Thoracic aorta (tissue), 2 donors: ENCODE data around the gene NRXN2. TPM values are rescaled to one million over a fixed set of nuclear protein-coding genes. Genes with fewer than 3 reads are reported as not detected.
A peak's percentile ranks its signal among the peaks of the same experiment; 100 is the strongest.
"Not testable (repeated sequence)": the region's sequence is repeated elsewhere in the genome, so short reads cannot be mapped to it uniquely, and the experiment has no call there.

Experiments used
- ATAC-seq: fragments of 150-250 bp; one replicate; pipeline ENCODE4 v1.8.0; 2017; ENCODE audit warnings: low read depth; ENCODE audit not compliant: insufficient number of reproducible peaks, low FRiP score
- DNase-seq: peaks from one replicate; pipeline ENCODE4 v3.0.0-alpha.2; 2020; ENCODE audit warnings: low spot score
- H3K27ac ChIP-seq, 2 donors: fragments of 200-600 bp; sonication (generic); 1 replicate in 1 of 2; 2 replicates in 1 of 2; pipeline ENCODE4 v1.5.1; 2016; ENCODE audit warnings: mild to moderate bottlenecking in 2 of 2, moderate library complexity in 2 of 2
- H3K27me3 ChIP-seq: fragments of 200-600 bp; sonication (generic); replicated peaks from 2 replicates; pipeline ENCODE4 v1.6.0; 2016; ENCODE audit warnings: mild to moderate bottlenecking; ENCODE audit not compliant: insufficient read depth
- H3K36me3 ChIP-seq: fragments of 200-600 bp; sonication (generic); one replicate; pipeline ENCODE4 v1.5.1; 2016
- H3K4me1 ChIP-seq, 2 donors: fragments of 200-600 bp; sonication (generic); 1 replicate in 1 of 2; 2 replicates in 1 of 2; pipeline versions ENCODE4 v1.5.1 to v1.6.0; 2016; ENCODE audit warnings: low read depth in 2 of 2, mild to moderate bottlenecking in 1 of 2; ENCODE audit not compliant: control insufficient read depth in 1 of 2
- H3K4me3 ChIP-seq: fragments of 200-600 bp; sonication (generic); 2 replicates; pipeline ENCODE4 v1.5.1; 2016; ENCODE audit warnings: mild to moderate bottlenecking
- H3K9me3 ChIP-seq: fragments of 200-600 bp; sonication (generic); 2 replicates; pipeline ENCODE4 v1.5.1; 2016
- CTCF ChIP-seq: fragments of 200-600 bp; sonication (generic); IDR thresholded peaks from one replicate; pipeline ENCODE4 v1.5.1; 2019; ENCODE audit warnings: antibody characterized with exemption
- total RNA-seq, 2 donors: library from RNA; depleted of rRNA; stranded (reverse); fragments of >200 nt; gene quantifications; one replicate each; pipeline versions ENCODE4 v1.1.0 to v1.2.3, GENCODE V29; 2016

Gene NRXN2
- total RNA-seq, 2 donors from 2014 or later = 40.3 to 41.3 TPM

GRCh38 chr11:64665411-64665821, 57.6 kb downstream of the NRXN2 start:
- no peak for TF ChIP-seq CTCF
- no peak overlapping the region for H3K4me3 ChIP-seq
- ATAC-seq = no peak
- no peaks in the 10 kb centered on the region for H3K36me3 ChIP-seq
- no peak overlapping the region for H3K27ac ChIP-seq
- no peaks in the 10 kb centered on the region for H3K9me3 ChIP-seq
- peaks cover 4 to 13% of the 10 kb centered on the region in 2 donors for H3K4me1 ChIP-seq
- H3K27me3 ChIP-seq = no peaks in the 10 kb centered on the region
- DNase-seq = no peak

GRCh38 chr11:64664236-64664870, 58.6 kb downstream of the NRXN2 start:
- DNase-seq = not testable (repeated sequence)

GRCh38 chr11:64663656-64664055, 59.3 kb downstream of the NRXN2 start:
- H3K27ac ChIP-seq = no peak overlapping the region
- H3K9me3 ChIP-seq = no peaks in the 10 kb centered on the region
- no peaks in the 10 kb centered on the region for H3K36me3 ChIP-seq
- H3K27me3 ChIP-seq = no peaks in the 10 kb centered on the region
- no peak overlapping the region for H3K4me3 ChIP-seq
- H3K4me1 ChIP-seq = peaks cover 4 to 31% of the 10 kb centered on the region in 2 donors
- ATAC-seq (no peak), DNase-seq (no peak)
- TF ChIP-seq CTCF = no peak

More at GRCh38 chr11:64664236-64664870, 58.6 kb downstream of the NRXN2 start:
- not testable (repeated sequence) for H3K9me3 ChIP-seq, H3K4me3 ChIP-seq, H3K36me3 ChIP-seq, ATAC-seq, H3K27ac ChIP-seq, H3K27me3 ChIP-seq
- peaks cover 4 to 24% of the 10 kb centered on the region in 2 donors for H3K4me1 ChIP-seq

- Histone ChIP-seq H3K27ac (peak overlapping the region; percentile 92 to 98), H3K4me3 (peak overlapping the region; percentile 74), H3K36me3 (no peaks in the 10 kb centered on the region), H3K9me3 (no peaks in the 10 kb centered on the region), H3K4me1 (peaks cover 4 to 31% of the 10 kb centered on the region in 2 donors), H3K27me3 (no peaks in the 10 kb centered on the region)
- ATAC-seq (no peak), DNase-seq (no peak)
- no peak for TF ChIP-seq CTCF
These were observed 61.4 kb downstream of the NRXN2 start for GRCh38 chr11:64661614-64662013.

- peak overlapping the region; percentile 92 to 98 for H3K27ac ChIP-seq
- H3K27me3 ChIP-seq = no peaks in the 10 kb centered on the region
- H3K36me3 ChIP-seq = no peaks in the 10 kb centered on the region
- peaks cover 4 to 31% of the 10 kb centered on the region in 2 donors for H3K4me1 ChIP-seq
- ATAC-seq = peak; percentile 68
- H3K4me3 ChIP-seq = peak overlapping the region; percentile 74
- no peaks in the 10 kb centered on the region for H3K9me3 ChIP-seq
- DNase-seq = peak; percentile 51
- no peak for TF ChIP-seq CTCF
These were observed 61.9 kb downstream of the NRXN2 start for GRCh38 chr11:64661146-64661545.

- TF ChIP-seq CTCF = no peak
- H3K27ac ChIP-seq = peak overlapping the region; percentile 92 to 98
- no peaks in the 10 kb centered on the region for H3K36me3 ChIP-seq
- peaks cover 4 to 31% of the 10 kb centered on the region in 2 donors for H3K4me1 ChIP-seq
- H3K9me3 ChIP-seq = no peaks in the 10 kb centered on the region
- no peaks in the 10 kb centered on the region for H3K27me3 ChIP-seq
- no peak for DNase-seq
- H3K4me3 ChIP-seq = peak overlapping the region; percentile 74
- ATAC-seq = no peak
These were observed 62.3 kb downstream of the NRXN2 start for GRCh38 chr11:64660706-64661105.
